Endothelial cell of umbilical vein (primary cell): ENCODE data around the gene SEMA4D. TPM values are rescaled to one million over a fixed set of nuclear protein-coding genes. Genes with fewer than 3 reads are reported as not detected.

Experiments
- BruUV-seq: library from RNA; stranded (reverse); fragments of 400-500 nt; replicated peaks from 2 replicates; lab custom pipeline; 2021; lab: Mats Ljungman, UMichigan
- CTCF ChIA-PET: fragments of 300-600, 350-600 bp; sonication (Branson Sonifier 250); formaldehyde crosslinking; loops from one replicate; lab custom pipeline; 2021; ENCODE audit warnings: antibody characterized with exemption, inconsistent platforms; lab: Charles Lee
- POLR2A ChIA-PET: fragments of 300-600, 350-600 bp; sonication (Branson Sonifier 250); formaldehyde crosslinking; loops from one replicate; lab custom pipeline; 2021; ENCODE audit warnings: antibody characterized with exemption, inconsistent platforms; lab: Charles Lee
- DNase-seq: peaks from one replicate; pipeline ENCODE4 v3.0.0-alpha.2; 2011; ENCODE audit warnings: low read depth, low spot score
- FAIRE-seq: peaks from 2 replicates; lab custom pipeline; 2011; peaks lifted over from hg19 to GRCh38; lab: Jason Lieb, UNC
- H2AFZ ChIP-seq: 2 replicates; pipeline ENCODE4 v1.6.0; 2012; ENCODE audit warnings: low read depth, low read length, control low read depth, inconsistent platforms
- H3K27ac ChIP-seq: 2 replicates; pipeline ENCODE4 v1.5.1; 2011; ENCODE audit warnings: low read depth, mild to moderate bottlenecking, control low read depth, low read length, moderate library complexity; ENCODE audit not compliant: insufficient read depth
- H3K27me3 ChIP-seq, 2 experiments: 2 replicates each; pipeline versions ENCODE4 v1.6.0 to v1.6.1; 2011; ENCODE audit warnings: low read length in 2 of 2, mixed read lengths in 1 of 2; ENCODE audit not compliant: control insufficient read depth in 2 of 2, insufficient read depth in 2 of 2
- H3K36me3 ChIP-seq, 2 experiments: 2 replicates in 1 of 2; 3 replicates in 1 of 2; pipeline ENCODE4 v1.5.1; 2011; ENCODE audit warnings: low read length in 2 of 2, mild to moderate bottlenecking in 1 of 2, moderate library complexity in 1 of 2; ENCODE audit not compliant: control insufficient read depth in 2 of 2, insufficient read depth in 2 of 2; ENCODE audit errors: extremely low read depth in 1 of 2
- H3K4me1 ChIP-seq: 3 replicates; pipeline ENCODE4 v1.5.1; 2011; ENCODE audit warnings: mild to moderate bottlenecking, low read length; ENCODE audit not compliant: control insufficient read depth, insufficient read depth; ENCODE audit errors: extremely low read depth
- H3K4me2 ChIP-seq: 2 replicates; pipeline ENCODE4 v1.6.1; 2011; ENCODE audit warnings: low read length, control low read depth, mixed read lengths; ENCODE audit not compliant: insufficient read depth
- H3K4me3 ChIP-seq, 3 experiments: fragments of 200-600 bp in 1 of 3; sonication (generic), shearing (Covaris generic) in 1 of 3; replicated peaks in 1 of 3; 2 replicates each; pipeline ENCODE4 v1.5.1; 2011 to 2016; ENCODE audit warnings: control low read depth in 3 of 3, low read length in 3 of 3, mild to moderate bottlenecking in 2 of 3, inconsistent platforms in 1 of 3, low read depth in 1 of 3, moderate library complexity in 1 of 3; ENCODE audit not compliant: insufficient read depth in 1 of 3
- H3K79me2 ChIP-seq: 2 replicates; pipeline ENCODE4 v1.6.0; 2012; ENCODE audit warnings: low read length, inconsistent platforms; ENCODE audit not compliant: control insufficient read depth, insufficient read depth
- H3K9ac ChIP-seq: replicated peaks from 2 replicates; pipeline ENCODE3; 2011; ENCODE audit warnings: low read length, control low read depth; ENCODE audit not compliant: insufficient read depth; ENCODE audit errors: extremely low read depth
- H3K9me1 ChIP-seq: replicated peaks from 3 replicates; pipeline ENCODE4 v1.6.0; 2011; ENCODE audit warnings: mild to moderate bottlenecking, low read length; ENCODE audit not compliant: control insufficient read depth, insufficient read depth; ENCODE audit errors: extremely low read depth
- H3K9me3 ChIP-seq: replicated peaks from 2 replicates; pipeline ENCODE4 v1.5.1; 2012; ENCODE audit warnings: low read length, inconsistent platforms; ENCODE audit not compliant: control insufficient read depth, insufficient read depth
- H4K20me1 ChIP-seq: replicated peaks from 2 replicates; pipeline ENCODE3; 2011; ENCODE audit warnings: mild to moderate bottlenecking, low read length; ENCODE audit not compliant: control insufficient read depth, insufficient read depth; ENCODE audit errors: extremely low read depth
- EZH2 ChIP-seq: IDR thresholded peaks from 2 replicates; pipeline ENCODE4 v1.6.1; 2012; ENCODE audit warnings: borderline replicate concordance, low read depth, mild to moderate bottlenecking, moderate library complexity, low read length, inconsistent platforms; ENCODE audit not compliant: severe bottlenecking
- FOS ChIP-seq: IDR thresholded peaks from 2 replicates; pipeline ENCODE4 v1.6.1; 2011; ENCODE audit warnings: mild to moderate bottlenecking, low read length, moderate library complexity, borderline replicate concordance; ENCODE audit not compliant: insufficient read depth
- GATA2 ChIP-seq: IDR thresholded peaks from 2 replicates; pipeline ENCODE4 v1.7.0; 2011; ENCODE audit warnings: low read depth, mild to moderate bottlenecking, moderate library complexity, mixed read lengths, low read length; ENCODE audit not compliant: insufficient read length, insufficient read depth
- JUN ChIP-seq: IDR thresholded peaks from 2 replicates; pipeline ENCODE4 v1.6.1; 2011; ENCODE audit warnings: borderline replicate concordance, low read depth; ENCODE audit not compliant: insufficient read length, insufficient read depth
- MAX ChIP-seq: IDR thresholded peaks from 2 replicates; pipeline ENCODE4 v1.6.1; 2011; ENCODE audit not compliant: insufficient read depth, insufficient read length
- MYC ChIP-seq: IDR thresholded peaks from one replicate; pipeline ENCODE4 v1.6.1; 2011; ENCODE audit warnings: mild to moderate bottlenecking, low read depth, low read length
- POLR2A ChIP-seq: IDR thresholded peaks from 2 replicates; pipeline ENCODE4 v1.6.1; 2012; ENCODE audit warnings: low read depth, mild to moderate bottlenecking, control low read depth, low read length
- POLR2AphosphoS5 ChIP-seq: IDR thresholded peaks from 2 replicates; pipeline ENCODE4 v1.6.1; 2012; ENCODE audit warnings: low read depth, mild to moderate bottlenecking, control low read depth, low read length, moderate library complexity; ENCODE audit not compliant: insufficient read depth
- dilution Hi-C: fragments of 300-500 bp; cut with MboI; formaldehyde crosslinking; loops from one replicate; pipeline ENCODE4 v1.15.0; 2019; ENCODE audit warnings: low sequenced_read_pairs; ENCODE audit not compliant: extremely low pct_ligation_motif_present
- intact Hi-C: fragments of 100-400 bp; cut with micrococcal nuclease; formaldehyde crosslinking; loops from one replicate; pipeline ENCODE4 v1.10.0; 2022
- polyA plus RNA-seq, 4 experiments: library from polyadenylated mRNA; depleted of rRNA in 3 of 4; stranded (reverse) in 3 of 4; unstranded in 1 of 4; fragments of >200 nt; gene quantifications; 2 replicates each; pipeline versions ENCODE4 v1.2.1 to v1.2.3, GENCODE V29; 2011 to 2012; ENCODE audit warnings: missing spikeins in 1 of 4
- total RNA-seq: library from RNA; stranded (reverse); gene quantifications from 2 replicates; pipeline ENCODE4 v1.2.3, GENCODE V29; 2021
- TF ChIP-seq, protein P1 (sequence below), 2 donors: IDR thresholded peaks; 1 replicate in 1 of 2; 2 replicates in 1 of 2; pipeline ENCODE4 v1.5.1; 2011; ENCODE audit warnings: low read length in 2 of 2, mild to moderate bottlenecking in 2 of 2, moderate library complexity in 2 of 2, control low read depth in 1 of 2, inconsistent platforms in 1 of 2, low read depth in 1 of 2; ENCODE audit not compliant: insufficient read depth in 1 of 2; ENCODE audit errors: extremely low read depth in 1 of 2

The SEMA4D gene
- total and polyA plus RNA-seq, 2 donors (not counting 3 experiments of a cell fraction or from before 2014, with no cell fraction given): 3.9 to 15.7 TPM

- ChIA-PET POLR2A (no interaction called here), CTCF (interaction anchor here (1.6 kb wide), 1 partner anchor 139 kb away, joined by 17 read pairs; no protein-coding TSS in a partner anchor)
- Histone ChIP-seq H3K4me1 (peaks cover 2% of the 10 kb centered on the region), H3K9me1 (no peaks in the 10 kb centered on the region), H4K20me1 (no peaks in the 10 kb centered on the region), H3K9ac (no peak overlapping the region), H3K27ac (no peak overlapping the region), H3K9me3 (no peaks in the 10 kb centered on the region), H3K4me3 (no peak overlapping the region), H3K36me3 (no peaks in the 10 kb centered on the region), H3K27me3 (no peaks in the 10 kb centered on the region), H3K79me2 (no peaks in the 10 kb centered on the region), H3K4me2 (no peak overlapping the region), H2AFZ (no peak overlapping the region)
- no TSS peak for BruUV-seq
- intact Hi-C loops (loop anchor here (2.0 kb wide), 1 partner anchor 139 kb away; no protein-coding TSS in a partner anchor), dilution Hi-C loops (no loop called here)
- TF ChIP-seq POLR2A: no peak
- TF ChIP-seq EZH2: no peak
- TF ChIP-seq, protein P1, sequence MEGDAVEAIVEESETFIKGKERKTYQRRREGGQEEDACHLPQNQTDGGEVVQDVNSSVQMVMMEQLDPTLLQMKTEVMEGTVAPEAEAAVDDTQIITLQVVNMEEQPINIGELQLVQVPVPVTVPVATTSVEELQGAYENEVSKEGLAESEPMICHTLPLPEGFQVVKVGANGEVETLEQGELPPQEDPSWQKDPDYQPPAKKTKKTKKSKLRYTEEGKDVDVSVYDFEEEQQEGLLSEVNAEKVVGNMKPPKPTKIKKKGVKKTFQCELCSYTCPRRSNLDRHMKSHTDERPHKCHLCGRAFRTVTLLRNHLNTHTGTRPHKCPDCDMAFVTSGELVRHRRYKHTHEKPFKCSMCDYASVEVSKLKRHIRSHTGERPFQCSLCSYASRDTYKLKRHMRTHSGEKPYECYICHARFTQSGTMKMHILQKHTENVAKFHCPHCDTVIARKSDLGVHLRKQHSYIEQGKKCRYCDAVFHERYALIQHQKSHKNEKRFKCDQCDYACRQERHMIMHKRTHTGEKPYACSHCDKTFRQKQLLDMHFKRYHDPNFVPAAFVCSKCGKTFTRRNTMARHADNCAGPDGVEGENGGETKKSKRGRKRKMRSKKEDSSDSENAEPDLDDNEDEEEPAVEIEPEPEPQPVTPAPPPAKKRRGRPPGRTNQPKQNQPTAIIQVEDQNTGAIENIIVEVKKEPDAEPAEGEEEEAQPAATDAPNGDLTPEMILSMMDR (IDR thresholded peaks at IDR 0.05; ENCODE audit: extremely low read depth in 1 of 2, insufficient read depth in 1 of 2, low read depth in 1 of 2, low read length in 2 of 2): no peak
- TF ChIP-seq GATA2: no peak
- no peak for TF ChIP-seq JUN
- TF ChIP-seq MAX: no peak
- TF ChIP-seq POLR2AphosphoS5: no peak
- no peak for TF ChIP-seq FOS
- TF ChIP-seq MYC: no peak
- DNase-seq: no peak
- FAIRE-seq: no peak
These were observed 87.9 kb downstream of the SEMA4D start for GRCh38 chr9:89410022-89410421.
